ENCODE results near the gene KCNIP4.

The KCNIP4 gene

GRCh38 chr4:21248331-21248730 is 700.2 kb downstream of the KCNIP4 start:
- H3K4me3 ChIP-seq (ENCODE audit: low read depth, low read length), result no peak overlapping the region
- TF ChIP-seq CTCF (IDR thresholded peaks at IDR 0.05; ENCODE audit: low read depth, low read length), result no peak

- H3K4me3 ChIP-seq (ENCODE audit: low read depth, low read length), result no peak overlapping the region
- TF ChIP-seq CTCF (IDR thresholded peaks at IDR 0.05; ENCODE audit: low read depth, low read length), result no peak
Observed at GRCh38 chr4:21242163-21242562, 706.4 kb downstream of the KCNIP4 start.

- H3K4me3 ChIP-seq (ENCODE audit: low read depth, low read length), result no peak overlapping the region
- TF ChIP-seq CTCF (IDR thresholded peaks at IDR 0.05; ENCODE audit: low read depth, low read length), result no peak
Observed at GRCh38 chr4:21226637-21227538, 721.7 kb downstream of the KCNIP4 start.

- H3K4me3 ChIP-seq (ENCODE audit: low read depth, low read length), result no peak overlapping the region
- no peak for TF ChIP-seq CTCF (IDR thresholded peaks at IDR 0.05; ENCODE audit: low read depth, low read length)
Observed at GRCh38 chr4:21211846-21212245, 736.7 kb downstream of the KCNIP4 start.

GRCh38 chr4:21209860-21210259 is 738.7 kb downstream of the KCNIP4 start:
- no peak overlapping the region for H3K4me3 ChIP-seq (ENCODE audit: low read depth, low read length)
- TF ChIP-seq CTCF (IDR thresholded peaks at IDR 0.05; ENCODE audit: low read depth, low read length), result no peak

- TF ChIP-seq CTCF (IDR thresholded peaks at IDR 0.05; ENCODE audit: low read depth, low read length), result no peak
- no peak overlapping the region for H3K4me3 ChIP-seq (ENCODE audit: low read depth, low read length)
Observed at GRCh38 chr4:21205821-21206531, 742.6 kb downstream of the KCNIP4 start.

GRCh38 chr4:21203416-21203815 is 745.2 kb downstream of the KCNIP4 start:
- H3K4me3 ChIP-seq (ENCODE audit: low read depth, low read length), result no peak overlapping the region
- no peak for TF ChIP-seq CTCF (IDR thresholded peaks at IDR 0.05; ENCODE audit: low read depth, low read length)

All from WI38 (cell line).